Kidney (tissue), 14 donors: Measurements from ENCODE around the gene MYH9. TPM values are rescaled to one million over a fixed set of nuclear protein-coding genes. Genes with fewer than 3 reads are reported as not detected.
A peak's percentile ranks its signal among the peaks of the same experiment; 100 is the strongest.

Source experiments
- DNase-seq, 5 donors: peaks; one replicate each; pipeline ENCODE4 v3.0.0-alpha.2; 2013 to 2020
- FAIRE-seq: peaks from 2 replicates; lab custom pipeline; 2012; peaks lifted over from hg19 to GRCh38; lab: Jason Lieb, UNC
- H3K27ac ChIP-seq, 2 donors: one replicate each; pipeline ENCODE4 v1.7.0; 2013; ENCODE audit warnings: low read depth in 2 of 2, low read length in 2 of 2, inconsistent platforms in 1 of 2
- H3K27me3 ChIP-seq: one replicate; pipeline ENCODE4 v1.7.1; 2013; ENCODE audit warnings: low read length, inconsistent platforms; ENCODE audit not compliant: control insufficient read depth, insufficient read depth
- H3K36me3 ChIP-seq, 3 donors: one replicate each; pipeline versions ENCODE4 v1.7.0 to v1.7.1; 2013; ENCODE audit warnings: low read length in 3 of 3, control low read depth in 1 of 3, inconsistent platforms in 1 of 3; ENCODE audit not compliant: insufficient read depth in 3 of 3, control insufficient read depth in 2 of 3
- H3K4me1 ChIP-seq, 3 donors: one replicate each; pipeline versions ENCODE4 v1.7.0 to v1.7.1; 2013; ENCODE audit warnings: low read length in 3 of 3, inconsistent platforms in 1 of 3, low read depth in 1 of 3; ENCODE audit not compliant: control insufficient read depth in 2 of 3, insufficient read depth in 2 of 3
- H3K4me3 ChIP-seq, 3 donors: one replicate each; pipeline versions ENCODE4 v1.7.0 to v1.8.1; 2013; ENCODE audit warnings: low read length in 3 of 3, control low read depth in 1 of 3, inconsistent platforms in 1 of 3
- H3K9ac ChIP-seq, 3 donors: one replicate each; pipeline versions ENCODE4 v1.7.0 to v1.7.1; 2013; ENCODE audit warnings: low read length in 3 of 3, control low read depth in 1 of 3, inconsistent platforms in 1 of 3
- H3K9me3 ChIP-seq, 3 donors: one replicate each; pipeline versions ENCODE4 v1.7.0 to v1.7.1; 2013; ENCODE audit warnings: low read length in 3 of 3, control low read depth in 1 of 3, inconsistent platforms in 1 of 3; ENCODE audit not compliant: control insufficient read depth in 2 of 3, insufficient read depth in 1 of 3
- intact Hi-C: fragments of 100-400 bp; cut with DNase I; formaldehyde crosslinking; loops from one replicate; pipeline ENCODE4 v1.11.1; 2022
- polyA plus RNA-seq: library from polyadenylated mRNA; stranded (reverse); fragments of 350-450 nt; fragmentation: Illumina TruSeq; extraction: RNeasy Lipid Tissue Mini Kit (QIAGEN cat#74804); gene quantifications from one replicate; pipeline ENCODE4 v1.2.3, GENCODE V29; 2014; ENCODE audit warnings: low read depth, low replicate concordance; ENCODE audit not compliant: insufficient read depth
- total RNA-seq: library from RNA; stranded (reverse); fragmentation: NEBNext Ultra II Directional; extraction: Animal tissue kit (Norgen Biotek cat#: 25700); gene quantifications from one replicate; pipeline ENCODE4 v1.2.1, GENCODE V29; 2021
- TF ChIP-seq, protein P1 (sequence below): IDR thresholded peaks from 3 replicates; pipeline ENCODE4 v1.5.1; 2012; ENCODE audit warnings: mild to moderate bottlenecking, moderate library complexity, borderline replicate concordance; ENCODE audit not compliant: insufficient read depth; ENCODE audit errors: extremely low read depth
- donor health status: control.
- donor health status: control.
- donor health status: control.
- donor health status: control.
- donor health status: control.
- donor health status: DM: yes; HTN: yes; CAD: no.
- donor health status: Normal renal cell carcinoma (clear cell type).

MYH9 gene
- total and polyA plus RNA-seq, 2 donors from 2014 or later, result 85.2 to 655 TPM

DNA sequence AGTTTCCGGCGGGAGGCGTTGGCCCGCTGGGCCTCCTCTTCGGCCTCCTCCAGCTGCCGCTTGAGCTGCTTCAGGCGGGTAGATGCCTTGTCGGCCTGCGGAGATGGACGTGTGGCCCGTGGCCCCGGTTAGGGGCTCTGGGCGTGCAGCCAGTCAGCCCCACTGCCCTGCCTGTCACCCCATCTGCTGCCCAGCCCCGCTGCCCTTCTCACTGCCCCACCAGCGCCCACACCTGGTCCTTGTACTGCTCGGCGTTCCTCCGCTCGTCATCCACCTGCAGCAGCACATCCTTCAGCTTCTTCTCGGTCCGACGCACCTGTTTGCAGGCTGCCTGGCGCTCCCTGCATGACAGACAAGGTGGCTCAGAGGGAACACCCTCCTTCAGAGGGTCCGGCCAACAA is 103.6 kb downstream of the MYH9 start:
- H3K9ac ChIP-seq, result no peak overlapping the region
- no peak for FAIRE-seq
- intact Hi-C loops, result no loop called here
- H3K4me3 ChIP-seq, result no peak overlapping the region
- no peaks in the 10 kb centered on the region for H3K27me3 ChIP-seq
- TF ChIP-seq, protein P1, sequence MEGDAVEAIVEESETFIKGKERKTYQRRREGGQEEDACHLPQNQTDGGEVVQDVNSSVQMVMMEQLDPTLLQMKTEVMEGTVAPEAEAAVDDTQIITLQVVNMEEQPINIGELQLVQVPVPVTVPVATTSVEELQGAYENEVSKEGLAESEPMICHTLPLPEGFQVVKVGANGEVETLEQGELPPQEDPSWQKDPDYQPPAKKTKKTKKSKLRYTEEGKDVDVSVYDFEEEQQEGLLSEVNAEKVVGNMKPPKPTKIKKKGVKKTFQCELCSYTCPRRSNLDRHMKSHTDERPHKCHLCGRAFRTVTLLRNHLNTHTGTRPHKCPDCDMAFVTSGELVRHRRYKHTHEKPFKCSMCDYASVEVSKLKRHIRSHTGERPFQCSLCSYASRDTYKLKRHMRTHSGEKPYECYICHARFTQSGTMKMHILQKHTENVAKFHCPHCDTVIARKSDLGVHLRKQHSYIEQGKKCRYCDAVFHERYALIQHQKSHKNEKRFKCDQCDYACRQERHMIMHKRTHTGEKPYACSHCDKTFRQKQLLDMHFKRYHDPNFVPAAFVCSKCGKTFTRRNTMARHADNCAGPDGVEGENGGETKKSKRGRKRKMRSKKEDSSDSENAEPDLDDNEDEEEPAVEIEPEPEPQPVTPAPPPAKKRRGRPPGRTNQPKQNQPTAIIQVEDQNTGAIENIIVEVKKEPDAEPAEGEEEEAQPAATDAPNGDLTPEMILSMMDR, result no peak
- no peaks in the 10 kb centered on the region for H3K9me3 ChIP-seq
- H3K4me1 ChIP-seq, result no peaks in the 10 kb centered on the region
- peaks cover 2 to 60% (median 52%) of the 10 kb centered on the region in 3 donors for H3K36me3 ChIP-seq
- H3K27ac ChIP-seq, result no peak overlapping the region
- DNase-seq, result no peak

DNA sequence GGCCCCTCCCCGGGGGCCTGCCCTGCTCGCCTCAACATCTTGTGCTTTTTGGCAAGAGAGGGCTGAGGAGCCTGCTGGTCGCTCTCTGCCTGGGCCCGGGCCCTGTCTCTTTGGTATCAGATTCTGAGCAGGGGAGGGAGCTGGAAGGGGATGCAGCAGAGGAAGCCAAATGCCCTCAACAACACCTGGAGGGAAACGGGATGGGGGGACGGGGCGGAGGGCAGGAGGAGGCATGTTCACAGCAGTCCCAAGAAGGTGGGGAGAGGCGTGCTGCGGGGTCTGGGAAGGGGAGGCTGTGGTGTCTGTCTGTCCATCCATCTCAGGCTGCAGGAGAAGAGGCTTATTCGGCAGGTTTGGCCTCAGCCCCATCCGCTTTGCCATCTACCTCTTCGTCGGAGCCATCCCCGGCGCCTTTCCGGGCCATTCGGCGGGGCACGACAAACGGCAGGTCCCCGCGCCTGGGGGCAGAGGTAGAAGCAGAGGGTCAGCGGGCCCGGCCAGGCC is 105.4 kb downstream of the MYH9 start:
- Histone ChIP-seq H3K9ac (no peak overlapping the region), H3K27ac (no peak overlapping the region), H3K36me3 (peaks cover 2 to 48% (median 39%) of the 10 kb centered on the region in 3 donors), H3K9me3 (no peaks in the 10 kb centered on the region), H3K4me3 (no peak overlapping the region), H3K4me1 (peaks cover 0 to 2% (median 0%) of the 10 kb centered on the region in 3 donors), H3K27me3 (no peaks in the 10 kb centered on the region)
- no peak for DNase-seq
- intact Hi-C loops, result no loop called here
- TF ChIP-seq, protein P1, result no peak
- FAIRE-seq, result no peak

DNA sequence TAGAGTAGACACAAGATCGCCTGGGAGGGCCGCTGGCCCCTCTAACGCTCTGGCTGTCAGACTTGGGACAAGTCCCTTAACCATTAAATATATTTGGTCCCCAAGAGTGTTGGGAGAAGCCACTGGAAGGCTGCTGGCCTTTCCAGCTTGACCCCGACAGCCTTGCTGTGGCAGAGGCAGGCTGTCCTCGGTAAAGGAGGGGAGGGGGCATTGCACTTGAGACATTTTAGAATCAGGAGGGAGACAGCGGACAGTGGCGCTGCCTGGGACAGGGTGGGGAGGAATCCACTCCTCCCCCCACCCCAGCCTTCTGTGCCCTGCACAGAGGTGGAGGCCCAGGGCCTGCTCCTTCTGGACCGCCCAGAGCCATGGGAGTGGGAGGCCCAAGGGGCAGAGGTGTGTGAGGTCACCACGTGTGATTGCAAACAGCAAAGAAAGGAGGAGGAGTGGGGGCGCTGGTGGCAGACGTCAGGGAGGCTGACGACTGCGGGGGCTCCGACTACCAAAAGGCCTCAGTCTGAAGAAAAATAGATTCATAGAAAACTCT is 105.9 kb downstream of the MYH9 start:
- intact Hi-C loops, result no loop called here
- H3K27me3 ChIP-seq, result no peaks in the 10 kb centered on the region
- peaks cover 2 to 45% (median 37%) of the 10 kb centered on the region in 3 donors for H3K36me3 ChIP-seq
- H3K27ac ChIP-seq, result no peak overlapping the region
- no peaks in the 10 kb centered on the region for H3K9me3 ChIP-seq
- H3K9ac ChIP-seq, result no peak overlapping the region
- H3K4me1 ChIP-seq, result peaks cover 0 to 5% (median 0%) of the 10 kb centered on the region in 3 donors
- FAIRE-seq (no peak), DNase-seq (peak in 2 of 5 donors; percentile 23 to 34)
- H3K4me3 ChIP-seq, result no peak overlapping the region
- TF ChIP-seq, protein P1, result no peak
